ENCODE results near the gene GSTCD. TPM values are rescaled to one million over a fixed set of nuclear protein-coding genes. Genes with fewer than 3 reads are reported as not detected.

GSTCD gene
- total RNA-seq (2014; rRNA removed; shearing (Covaris generic)): 34.3 and 39.1 TPM in 2 replicates
- polyA plus RNA-seq (2016; fragmentation: Nextera tagmentation; extraction: Ambion mirVana): 7.9 and 11.3 TPM in 2 replicates
- long read RNA-seq, full-length matches to known transcripts: 1 of 5 reads
- long read RNA-seq, partial matches to known transcripts: 2 of 5 reads
- long read RNA-seq, other reads (novel, unspliced or antisense): 2 of 5 reads

GRCh38 chr4:105708181-105709080 lies at the start of gene GSTCD, which contains the start of gene INTS12:
TSS of gene GSTCD (plus strand) at chr4:105708784. CDS start at chr4:105717614, 8,830 bp downstream.
TSS of gene INTS12 (minus strand) at chr4:105708689. CDS start at chr4:105700005, 8,684 bp downstream.
- H3K4me2 ChIP-seq: peak within 1 kb of the TSS; percentile 92
- H3K4me1 ChIP-seq (ENCODE audit: insufficient read depth): peaks cover 15% of the 10 kb centered on the region; the same call in 1 of the 2 replicates
- peaks cover 59% of the 10 kb centered on the region for H3K79me2 ChIP-seq (replicated peaks; ENCODE audit: insufficient read depth)
- Mint-ChIP-seq H3K27me3 (ENCODE audit: insufficient read depth, low read depth, poor library complexity) (no peaks in the 10 kb centered on the region), H3K27ac (peak within 1 kb of the TSS; percentile 96), H3K9me3 (no peaks in the 10 kb centered on the region), H3K36me3 (ENCODE audit: low read depth) (no peaks in the 10 kb centered on the region), H3K4me3 (peak within 1 kb of the TSS; percentile 89), H3K4me1 (peaks cover 13% of the 10 kb centered on the region)
- H3F3A ChIP-seq (replicated peaks; ENCODE audit: low read depth): no peaks in the 10 kb centered on the region
- peak; percentile 97 for DNase-seq (ENCODE audit: low spot score)
- peak; percentile 92 for ATAC-seq
- no peaks in the 10 kb centered on the region for H4K20me1 ChIP-seq (replicated peaks; ENCODE audit: insufficient read depth)
- H2AFZ ChIP-seq: peak within 1 kb of the TSS; percentile 97
- H3K27ac ChIP-seq (ENCODE audit: low read depth): peak within 1 kb of the TSS; percentile 96
- H3K36me3 ChIP-seq (ENCODE audit: insufficient read depth): no peaks in the 10 kb centered on the region
- TF ChIP-seq ZNF114 (CRISPR knock-in tag; IDR thresholded peaks at IDR 0.05) (peak; percentile 83; the same call in 1 of the 2 replicates), POLR2AphosphoS5 (IDR thresholded peaks at IDR 0.05; ENCODE audit: low read depth) (peak; percentile 96), ETS1 (IDR thresholded peaks at IDR 0.05) (peak; percentile 88), STAT1 (IDR thresholded peaks at IDR 0.05; ENCODE audit: unreplicated experiment) (peak; percentile 61), CTCF (conservative IDR thresholded peaks at IDR 0.05; ENCODE audit: low read depth in 2 of 2) (no peak), ZNF331 (CRISPR knock-in tag; IDR thresholded peaks at IDR 0.05; ENCODE audit: low read depth) (peak; percentile 50; the same call in 1 of the 2 replicates), JUNB (IDR thresholded peaks at IDR 0.05; ENCODE audit: unreplicated experiment) (no peak), EZH2phosphoT487 (IDR thresholded peaks at IDR 0.05; ENCODE audit: unreplicated experiment) (no peak), CREB1 (CRISPR knock-in tag; IDR thresholded peaks at IDR 0.05; ENCODE audit: low read depth) (peak; percentile 97), EZH2 (IDR thresholded peaks at IDR 0.05; ENCODE audit: low read depth, unreplicated experiment) (no peak)
- H3K9me2 ChIP-seq (ENCODE audit: insufficient read depth): no peaks in the 10 kb centered on the region
- peak within 1 kb of the TSS; percentile 71 for H3K4me3 ChIP-seq
- H3K27me3 ChIP-seq (ENCODE audit: insufficient read depth): no peaks in the 10 kb centered on the region

- Mint-ChIP-seq H3K4me3 (no peak overlapping the region), H3K36me3 (ENCODE audit: low read depth) (no peaks in the 10 kb centered on the region), H3K9me3 (no peaks in the 10 kb centered on the region), H3K27me3 (ENCODE audit: insufficient read depth, low read depth, poor library complexity) (peaks cover 2% of the 10 kb centered on the region), H3K4me1 (no peaks in the 10 kb centered on the region), H3K27ac (no peak overlapping the region)
- no peak overlapping the region for H3K4me2 ChIP-seq
- no peaks in the 10 kb centered on the region for H3K27me3 ChIP-seq (ENCODE audit: insufficient read depth)
- H4K20me1 ChIP-seq (replicated peaks; ENCODE audit: insufficient read depth): no peaks in the 10 kb centered on the region
- DNase-seq (ENCODE audit: low spot score) (no peak), ATAC-seq (no peak; the same call in 2 of the 3 replicates)
- no peak for TF ChIP-seq REST (IDR thresholded peaks at IDR 0.05; ENCODE audit: unreplicated experiment)
- TF ChIP-seq JUNB (IDR thresholded peaks at IDR 0.05; ENCODE audit: unreplicated experiment): no peak
- no peak for TF ChIP-seq EZH2phosphoT487 (IDR thresholded peaks at IDR 0.05; ENCODE audit: unreplicated experiment)
- H3K9me2 ChIP-seq (ENCODE audit: insufficient read depth): no peaks in the 10 kb centered on the region
- H3F3A ChIP-seq (replicated peaks; ENCODE audit: low read depth): no peaks in the 10 kb centered on the region
- H3K4me1 ChIP-seq (ENCODE audit: insufficient read depth): no peaks in the 10 kb centered on the region
- no peaks in the 10 kb centered on the region for H3K79me2 ChIP-seq (replicated peaks; ENCODE audit: insufficient read depth)
- H3K4me3 ChIP-seq: no peak overlapping the region
- H3K27ac ChIP-seq (ENCODE audit: low read depth): no peak overlapping the region
- no peaks in the 10 kb centered on the region for H3K36me3 ChIP-seq (ENCODE audit: insufficient read depth)
- peak overlapping the region; percentile 23; the same call in 1 of the 2 replicates for H2AFZ ChIP-seq
Observed at GRCh38 chr4:105659190-105659589, 49.4 kb upstream of the GSTCD start.

Data from GM23338 (cell line).